Measurements from ENCODE around the gene ATG9B.
"Not testable (repeated sequence)": the region's sequence is repeated elsewhere in the genome, so short reads cannot be mapped to it uniquely, and the experiment has no call there.

ATG9B gene

DNA sequence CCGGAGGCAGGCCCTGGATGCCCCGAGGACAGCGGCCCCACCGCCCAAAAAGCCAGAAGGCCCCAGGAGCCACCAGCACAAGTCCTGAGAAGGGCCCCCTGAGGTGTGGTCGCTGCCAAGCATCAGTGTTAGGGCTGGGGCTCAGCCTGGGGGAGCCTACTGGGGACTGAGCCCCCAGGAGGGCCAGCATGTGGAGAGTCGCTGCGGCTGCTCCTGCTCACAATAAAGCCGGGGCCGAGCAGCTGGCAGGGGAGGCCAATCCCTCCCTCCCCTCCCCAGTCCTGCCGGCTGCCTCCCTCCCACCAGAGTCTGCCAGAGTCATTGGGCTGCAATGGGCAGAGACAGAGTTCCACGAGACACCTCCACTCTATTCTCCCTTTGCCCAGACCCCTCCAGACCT, 21.0 kb upstream of the ATG9B start:
- DNase-seq (ENCODE audit: low read depth) = no peak
- no peak overlapping the region for H3K4me3 ChIP-seq (ENCODE audit: low read length)
- TF ChIP-seq, protein P1, sequence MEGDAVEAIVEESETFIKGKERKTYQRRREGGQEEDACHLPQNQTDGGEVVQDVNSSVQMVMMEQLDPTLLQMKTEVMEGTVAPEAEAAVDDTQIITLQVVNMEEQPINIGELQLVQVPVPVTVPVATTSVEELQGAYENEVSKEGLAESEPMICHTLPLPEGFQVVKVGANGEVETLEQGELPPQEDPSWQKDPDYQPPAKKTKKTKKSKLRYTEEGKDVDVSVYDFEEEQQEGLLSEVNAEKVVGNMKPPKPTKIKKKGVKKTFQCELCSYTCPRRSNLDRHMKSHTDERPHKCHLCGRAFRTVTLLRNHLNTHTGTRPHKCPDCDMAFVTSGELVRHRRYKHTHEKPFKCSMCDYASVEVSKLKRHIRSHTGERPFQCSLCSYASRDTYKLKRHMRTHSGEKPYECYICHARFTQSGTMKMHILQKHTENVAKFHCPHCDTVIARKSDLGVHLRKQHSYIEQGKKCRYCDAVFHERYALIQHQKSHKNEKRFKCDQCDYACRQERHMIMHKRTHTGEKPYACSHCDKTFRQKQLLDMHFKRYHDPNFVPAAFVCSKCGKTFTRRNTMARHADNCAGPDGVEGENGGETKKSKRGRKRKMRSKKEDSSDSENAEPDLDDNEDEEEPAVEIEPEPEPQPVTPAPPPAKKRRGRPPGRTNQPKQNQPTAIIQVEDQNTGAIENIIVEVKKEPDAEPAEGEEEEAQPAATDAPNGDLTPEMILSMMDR (IDR thresholded peaks at IDR 0.05; ENCODE audit: insufficient read depth, low read depth, low read length, missing control alignments) = no peak

DNA sequence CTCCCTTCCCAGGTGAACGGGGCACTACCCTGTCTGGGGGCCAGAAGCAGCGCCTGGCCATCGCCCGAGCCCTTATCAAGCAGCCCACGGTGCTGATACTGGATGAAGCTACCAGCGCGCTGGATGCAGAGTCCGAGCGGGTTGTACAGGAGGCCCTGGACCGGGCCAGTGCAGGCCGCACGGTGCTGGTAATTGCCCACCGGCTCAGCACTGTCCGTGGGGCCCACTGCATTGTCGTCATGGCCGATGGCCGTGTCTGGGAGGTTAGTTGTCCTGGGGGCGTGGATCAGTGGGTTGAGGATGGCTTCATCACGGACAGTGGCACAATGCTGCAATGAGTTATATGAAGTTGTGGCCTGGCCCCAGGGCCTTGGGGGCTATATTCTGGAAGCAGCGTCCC, 19.7 kb upstream of the ATG9B start:
- TF ChIP-seq, protein P1 (IDR thresholded peaks at IDR 0.05; ENCODE audit: insufficient read depth, low read depth, low read length, missing control alignments) = no peak
- no peak for DNase-seq (ENCODE audit: low read depth)
- H3K4me3 ChIP-seq (ENCODE audit: low read length) = no peak overlapping the region

DNA sequence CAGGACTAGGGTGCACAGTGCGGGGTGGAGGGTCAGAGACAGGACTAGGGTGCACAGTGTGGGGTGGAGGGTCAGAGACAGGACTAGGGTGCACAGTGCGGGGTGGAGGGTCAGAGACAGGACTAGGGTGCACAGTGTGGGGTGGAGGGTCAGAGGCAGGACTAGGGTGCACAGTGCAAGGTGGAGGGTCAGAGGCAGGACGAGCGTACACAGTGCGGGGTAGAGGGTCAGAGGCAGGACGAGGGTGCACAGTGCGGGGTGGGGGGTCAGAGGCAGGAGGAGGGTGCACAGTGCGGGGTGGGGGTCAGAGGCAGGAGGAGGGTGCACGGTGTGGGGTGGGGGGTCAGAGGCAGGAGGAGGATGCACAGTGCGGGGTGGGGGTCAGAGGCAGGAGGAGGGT, 19.2 kb upstream of the ATG9B start:
- not testable (repeated sequence) for DNase-seq (ENCODE audit: low read depth); H3K4me3 ChIP-seq (ENCODE audit: low read length)

DNA sequence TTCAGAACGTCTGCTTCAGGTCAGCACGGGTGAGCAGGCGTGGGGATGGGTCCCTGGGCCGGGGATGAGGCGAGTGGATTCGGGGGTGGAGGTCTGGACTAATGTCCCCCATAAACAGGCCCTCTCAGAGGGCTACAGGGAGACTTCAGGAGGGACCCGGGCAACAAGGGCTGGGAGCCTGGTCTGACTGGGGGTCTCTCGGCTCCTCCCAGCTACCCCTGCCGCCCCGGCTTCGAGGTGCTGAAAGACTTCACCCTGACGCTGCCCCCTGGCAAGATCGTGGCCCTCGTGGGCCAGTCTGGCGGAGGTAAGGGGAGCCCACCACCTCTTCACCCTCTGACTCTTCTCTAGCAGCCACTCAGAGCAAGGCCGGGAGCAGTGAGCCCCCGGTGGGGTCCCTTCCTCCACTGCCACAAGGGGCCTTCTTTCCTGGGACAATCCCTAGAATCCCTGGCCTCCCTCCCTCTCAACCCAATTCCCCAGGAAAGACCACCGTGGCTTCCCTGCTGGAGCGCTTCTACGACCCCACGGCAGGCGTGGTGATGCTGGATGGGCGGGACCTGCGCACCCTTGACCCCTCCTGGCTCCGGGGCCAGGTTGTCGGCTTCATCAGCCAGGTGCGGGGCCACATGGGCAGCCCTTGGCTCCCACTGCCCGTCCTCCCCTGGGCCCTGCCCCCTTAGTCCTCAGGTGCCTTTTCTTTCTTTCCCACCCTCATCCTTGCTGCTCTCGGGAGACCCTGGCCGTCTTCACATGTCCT, 16.5 kb upstream of the ATG9B start:
- no peak for DNase-seq (ENCODE audit: low read depth)
- TF ChIP-seq, protein P1 (IDR thresholded peaks at IDR 0.05; ENCODE audit: insufficient read depth, low read depth, low read length, missing control alignments) = no peak
- H3K4me3 ChIP-seq (ENCODE audit: low read length) = no peak overlapping the region

DNA sequence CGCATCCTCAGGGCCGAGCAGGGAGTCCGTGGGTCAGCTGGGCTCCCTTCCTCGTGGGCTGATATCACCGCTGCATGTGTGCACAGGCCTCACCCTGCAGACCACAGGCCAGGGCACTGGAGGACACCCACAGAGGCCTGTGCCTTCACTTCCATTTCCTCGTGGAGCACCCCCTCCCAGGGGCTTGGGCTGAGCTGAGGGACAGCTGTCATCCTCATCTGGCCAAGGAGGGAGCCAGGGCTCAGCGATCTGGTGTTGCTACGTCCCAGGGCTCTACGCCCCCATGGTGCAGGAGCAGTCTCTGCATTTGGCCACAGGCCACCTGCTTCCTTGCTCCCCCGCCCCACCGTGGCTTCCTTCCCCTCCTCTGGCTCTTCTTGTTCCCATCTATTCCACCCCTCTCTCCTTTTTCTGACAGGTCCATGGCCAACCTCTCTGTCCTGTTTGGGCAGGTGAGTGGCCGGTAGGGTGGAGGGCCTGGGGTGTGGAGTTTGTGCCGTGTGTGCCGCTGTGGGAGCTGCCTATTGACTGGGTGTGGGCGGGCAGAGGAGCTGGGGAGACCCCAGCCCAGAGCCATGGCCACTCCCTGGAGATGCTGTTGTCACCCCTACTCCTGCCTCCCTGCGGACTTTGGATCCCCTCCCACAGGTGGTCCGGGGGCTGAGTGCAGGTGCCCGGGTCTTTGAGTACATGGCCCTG, 15.7 kb upstream of the ATG9B start:
- H3K4me3 ChIP-seq (ENCODE audit: low read length) = no peak overlapping the region
- DNase-seq (ENCODE audit: low read depth) = no peak
- TF ChIP-seq, protein P1 (IDR thresholded peaks at IDR 0.05; ENCODE audit: insufficient read depth, low read depth, low read length, missing control alignments) = no peak

DNA sequence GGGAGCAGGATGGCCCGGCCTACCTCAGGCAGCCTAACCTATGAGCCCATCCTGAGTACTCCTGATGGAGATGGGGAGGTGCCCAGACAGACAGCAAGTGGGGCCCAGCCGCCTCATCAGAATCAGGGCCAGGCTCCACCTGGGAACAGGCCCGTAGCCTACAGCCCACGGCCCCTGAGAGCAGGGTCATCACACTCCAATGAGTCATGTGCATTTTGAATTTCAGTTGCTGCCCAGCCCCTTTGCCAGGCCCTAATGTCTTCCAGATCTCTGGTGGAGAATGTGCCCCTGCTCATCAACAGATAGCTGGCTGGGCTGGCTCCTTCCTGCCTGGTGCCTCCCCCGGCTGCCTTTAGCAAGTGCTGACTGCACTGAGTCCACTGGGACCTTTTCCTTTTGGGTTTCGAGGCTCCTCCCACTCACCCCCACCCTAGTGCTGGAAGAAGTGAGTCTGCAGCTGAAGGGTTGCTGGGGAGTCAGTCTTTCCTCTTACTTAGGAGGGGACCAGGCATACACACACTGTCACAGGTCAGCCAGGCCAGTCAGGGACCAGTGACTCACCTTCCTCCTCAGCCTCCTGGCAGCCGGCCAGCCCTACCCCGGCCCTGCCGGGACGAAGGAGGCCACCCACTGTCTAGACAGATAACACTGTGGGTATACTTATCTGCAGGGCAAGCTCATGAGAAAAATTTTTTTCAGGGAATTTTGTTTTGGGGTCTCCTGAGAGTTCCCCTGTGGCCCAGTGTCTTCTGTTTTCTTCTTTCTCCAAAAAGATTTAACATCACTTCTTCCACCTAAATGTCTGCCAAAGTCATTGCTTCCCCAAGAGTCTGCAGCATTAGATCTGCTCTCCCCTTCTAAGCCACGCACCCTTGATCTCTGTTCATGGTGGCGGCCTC, 14.9 kb upstream of the ATG9B start:
- no peak overlapping the region for H3K4me3 ChIP-seq (ENCODE audit: low read length)
- TF ChIP-seq, protein P1 (IDR thresholded peaks at IDR 0.05; ENCODE audit: insufficient read depth, low read depth, low read length, missing control alignments) = no peak
- DNase-seq (ENCODE audit: low read depth) = peak; percentile 65

DNA sequence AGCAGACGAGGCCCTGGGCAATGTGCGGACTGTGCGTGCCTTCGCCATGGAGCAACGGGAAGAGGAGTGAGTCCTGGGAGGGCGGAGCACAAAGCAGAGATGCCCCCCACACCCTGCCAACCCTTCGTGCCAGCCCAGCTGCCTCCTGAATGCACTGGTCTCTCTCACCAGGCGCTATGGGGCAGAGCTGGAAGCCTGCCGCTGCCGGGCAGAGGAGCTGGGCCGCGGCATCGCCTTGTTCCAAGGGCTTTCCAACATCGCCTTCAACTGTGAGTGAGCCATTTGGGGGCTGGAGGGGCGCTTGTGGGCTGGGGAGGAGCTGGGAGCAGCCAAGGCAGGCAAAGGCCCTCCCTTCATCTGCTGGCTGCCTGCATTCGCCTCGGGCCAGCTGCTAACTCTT, 11.6 kb upstream of the ATG9B start:
- DNase-seq (ENCODE audit: low read depth) = no peak
- no peak overlapping the region for H3K4me3 ChIP-seq (ENCODE audit: low read length)
- TF ChIP-seq, protein P1 (IDR thresholded peaks at IDR 0.05; ENCODE audit: insufficient read depth, low read depth, low read length, missing control alignments) = no peak

Measured in epithelial cell of esophagus (primary cell).